HG02885 (cell line): ENCODE data around the gene IFNL4.
"Not testable (repeated sequence)": the region's sequence is repeated elsewhere in the genome, so short reads cannot be mapped to it uniquely, and the experiment has no call there.

Experiments
- ATAC-seq: cut with Tn5 transposase; IDR thresholded peaks from one replicate; pipeline ENCODE4 v1.9.1; 2021; ENCODE audit warnings: mild to moderate bottlenecking; ENCODE audit not compliant: unreplicated experiment, poor library complexity

Gene IFNL4

DNA sequence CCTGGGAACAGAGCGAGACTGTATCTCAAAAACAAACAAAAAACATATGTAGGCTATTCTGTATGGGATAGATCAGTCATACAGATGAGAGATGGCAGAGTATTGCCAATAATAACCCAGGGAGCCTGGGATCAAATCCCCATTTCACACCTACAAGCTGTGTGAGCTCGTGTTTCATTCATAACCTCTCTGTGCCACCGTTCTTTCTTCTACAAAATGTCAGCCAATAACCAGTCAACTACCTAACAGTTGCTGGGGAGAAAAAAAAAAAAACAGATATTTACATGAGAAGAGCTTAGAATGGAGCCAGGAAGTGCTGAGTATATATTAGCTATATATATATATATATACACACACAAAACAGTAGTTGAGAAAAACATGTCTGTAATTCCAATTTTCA lies 13.0 kb upstream of the IFNL4 start:
- ATAC-seq = no peak

DNA sequence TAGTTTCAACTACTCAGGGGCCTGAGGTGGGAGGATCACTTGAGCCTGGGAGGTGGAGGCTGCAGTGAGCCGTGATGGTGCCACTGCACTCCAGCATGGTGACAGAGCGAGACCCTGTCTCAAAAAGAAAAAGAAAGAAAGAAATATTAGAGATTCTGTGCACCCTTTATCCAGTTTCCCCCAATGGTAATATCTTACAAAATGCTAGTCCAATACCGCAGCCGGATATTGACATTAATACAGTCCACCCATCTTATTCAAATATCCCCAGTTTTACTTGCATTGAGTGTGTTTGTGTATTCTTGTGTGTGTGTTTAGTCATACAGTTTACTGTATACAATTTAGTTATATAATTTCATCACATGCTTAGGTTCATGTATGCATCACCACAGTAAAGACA lies 8.6 kb upstream of the IFNL4 start:
- ATAC-seq = no peak

DNA sequence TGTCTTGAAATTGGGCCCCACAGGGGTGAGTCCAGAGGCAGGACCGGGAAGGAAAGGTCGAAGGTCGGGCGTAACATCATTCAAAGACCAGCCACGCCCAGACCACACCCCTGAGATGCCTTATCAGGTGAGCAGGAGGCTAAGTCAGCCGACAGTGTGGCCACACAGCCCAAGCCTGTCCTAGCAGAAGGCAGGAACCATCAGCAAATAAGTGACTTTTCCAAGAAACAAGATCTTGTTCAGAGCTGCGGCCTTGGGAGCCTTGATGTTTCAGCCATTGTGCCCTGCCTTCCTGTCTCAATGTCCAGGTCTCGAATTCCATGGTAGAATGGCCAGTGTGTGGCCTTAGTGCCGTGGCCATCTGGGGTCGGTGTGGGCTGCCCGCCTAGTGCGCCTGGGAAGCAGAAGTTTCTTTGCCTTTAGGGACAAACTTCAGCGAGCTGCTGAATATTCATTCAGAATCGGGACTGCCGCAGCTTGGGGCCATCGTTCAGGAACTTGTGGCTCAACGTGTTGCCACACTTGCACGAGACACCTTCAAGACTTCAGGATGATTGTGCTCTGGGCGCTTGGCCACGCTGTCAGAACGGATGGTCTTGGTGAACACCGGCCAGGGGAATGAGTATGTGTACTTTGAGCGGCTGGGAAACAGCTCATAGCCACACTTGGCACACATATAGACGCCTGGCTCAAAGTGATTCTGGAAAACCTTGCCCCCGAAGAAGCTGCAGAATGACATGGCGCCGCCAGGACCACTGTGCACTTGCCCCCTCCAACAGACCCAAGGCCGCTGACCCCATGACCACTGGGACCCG lies 6.1 kb upstream of the IFNL4 start:
- ATAC-seq = no peak

DNA sequence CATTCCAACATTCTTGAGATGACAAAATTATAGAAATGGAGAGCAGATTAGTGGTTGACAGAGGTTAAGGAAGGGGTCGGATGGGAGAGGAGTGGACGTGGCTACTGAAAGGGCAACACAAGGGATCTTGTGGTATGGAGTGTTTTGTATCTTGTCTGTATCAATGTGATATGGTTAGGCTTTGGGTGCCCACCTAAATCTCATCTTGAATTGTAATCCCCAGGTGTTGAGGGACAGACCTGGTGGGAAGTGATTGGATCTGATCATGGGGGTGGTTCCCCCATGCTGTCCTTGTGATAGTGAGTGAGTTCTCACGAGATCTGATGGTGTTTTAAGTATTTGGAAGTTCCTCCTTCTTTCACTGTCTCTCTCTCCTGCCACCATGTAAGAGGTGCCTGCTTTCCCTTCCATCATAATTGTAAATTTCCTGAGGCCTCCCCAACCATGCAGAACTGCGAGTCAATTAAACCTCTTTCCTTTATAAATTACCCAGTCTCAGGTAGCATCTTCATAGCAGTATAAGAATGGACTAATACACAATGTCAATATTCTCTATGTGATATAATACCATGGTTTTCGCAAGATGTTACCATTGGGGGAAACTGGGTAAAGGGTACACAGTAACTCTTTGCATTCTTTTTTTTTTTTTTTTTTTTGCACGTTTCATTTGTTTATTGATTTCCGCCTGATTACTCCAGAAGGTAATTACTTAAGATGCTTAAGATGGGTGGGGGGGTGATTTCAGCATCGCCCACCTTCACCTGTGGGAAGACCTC lies 4.9 kb upstream of the IFNL4 start:
- no peak for ATAC-seq

DNA sequence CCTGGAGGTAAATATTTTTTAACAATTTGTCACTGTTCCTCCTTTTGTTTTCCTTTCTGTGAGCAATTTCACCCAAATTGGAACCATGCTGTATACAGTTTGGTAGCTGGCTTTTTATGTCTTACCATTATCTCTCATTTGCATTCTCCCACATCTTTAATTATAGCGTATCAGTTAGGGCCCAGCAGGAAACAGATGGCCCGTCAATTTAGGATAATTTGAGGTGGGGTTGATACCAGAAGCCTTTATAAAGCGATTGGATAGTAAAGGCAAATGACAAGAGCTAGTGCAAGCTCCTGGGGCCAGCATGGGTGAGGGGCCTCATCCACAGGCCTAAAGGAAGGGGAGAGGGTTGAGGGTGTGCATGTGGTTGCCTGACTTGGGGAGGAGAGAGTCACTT lies 3.8 kb upstream of the IFNL4 start:
- ATAC-seq = no peak

DNA sequence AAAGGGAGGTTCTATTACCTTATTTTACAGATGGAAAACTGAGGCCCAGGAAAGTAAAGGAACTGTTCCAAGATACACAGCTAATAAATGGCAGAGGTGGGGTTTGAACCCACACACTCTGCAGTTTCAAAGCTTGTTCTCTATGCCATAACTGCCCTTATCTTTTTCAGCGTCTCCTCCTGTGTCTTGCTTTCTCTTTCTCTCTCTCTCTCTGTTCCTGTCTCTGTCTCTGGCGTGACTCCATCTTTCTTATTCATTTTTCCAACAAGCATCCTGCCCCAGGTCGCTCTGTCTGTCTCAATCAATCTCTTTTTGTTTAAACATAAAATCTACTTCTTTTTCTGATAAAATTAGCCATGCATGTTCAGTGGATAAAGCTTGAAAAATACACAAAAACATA lies 3.2 kb upstream of the IFNL4 start:
- no peak for ATAC-seq

DNA sequence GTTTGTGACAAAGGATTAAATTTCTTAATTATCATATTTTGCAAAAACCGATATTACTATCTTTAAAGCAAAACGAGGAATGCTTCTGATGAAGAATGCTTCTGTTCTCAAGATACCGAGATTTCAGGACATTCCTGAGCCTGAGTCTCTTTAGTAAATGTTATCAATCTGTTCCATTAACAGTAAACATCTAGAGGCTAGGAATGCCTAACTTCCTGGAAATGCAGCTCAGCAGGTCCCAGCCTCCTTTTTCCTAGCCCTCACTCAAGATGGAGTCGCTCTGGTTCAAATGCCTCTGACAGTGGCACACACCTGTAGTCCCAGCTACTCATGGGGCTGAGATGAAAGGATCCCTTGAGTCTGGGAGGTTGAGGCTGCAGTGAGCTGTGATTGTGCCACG lies 2.4 kb upstream of the IFNL4 start:
- no peak for ATAC-seq

DNA sequence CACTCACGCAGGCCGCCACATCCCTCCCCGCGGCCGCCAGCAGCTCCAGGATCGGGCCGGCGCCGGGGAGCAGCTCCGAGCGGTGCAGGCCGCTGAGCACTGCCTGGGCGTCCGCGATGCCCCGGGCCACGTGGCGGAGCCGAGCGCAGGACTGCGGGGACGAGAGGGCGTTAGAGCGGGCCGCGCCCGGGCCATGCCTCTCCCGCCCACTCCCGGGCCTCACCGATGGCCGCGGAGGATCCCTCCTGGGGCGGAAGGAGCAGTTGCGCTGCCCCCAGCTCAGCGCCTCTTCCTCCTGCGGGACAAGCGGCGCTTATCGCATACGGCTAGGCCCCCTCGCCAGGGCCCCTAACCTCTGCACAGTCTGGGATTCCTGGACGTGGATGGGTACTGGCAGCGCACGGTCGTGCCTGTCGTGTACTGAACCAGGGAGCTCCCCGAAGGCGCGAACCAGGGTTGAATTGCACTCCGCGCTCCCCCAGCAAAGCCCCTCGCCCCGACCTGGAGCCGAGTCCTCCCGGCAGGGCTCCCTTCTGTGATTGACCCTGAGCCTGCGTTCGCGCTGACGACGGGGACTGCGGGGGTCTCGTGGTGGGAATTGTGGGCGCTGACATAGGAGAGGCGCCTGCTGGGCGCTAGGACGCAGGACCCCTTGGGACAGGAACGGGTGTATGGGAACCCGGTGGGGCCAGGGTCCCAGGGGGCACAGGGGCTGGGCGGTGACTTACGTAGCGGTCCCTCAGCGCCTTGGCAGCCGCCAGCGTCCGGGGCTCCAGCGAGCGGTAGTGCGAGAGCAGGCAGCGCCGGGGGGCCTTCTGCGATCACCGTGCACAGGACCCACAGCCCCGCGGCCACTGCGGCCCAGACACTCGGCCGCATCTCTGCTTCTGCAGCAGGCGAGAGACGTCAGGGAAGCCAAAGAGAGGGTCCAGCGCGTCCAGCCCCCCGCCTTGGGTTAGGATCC lies 673 bp downstream of the IFNL4 start:
- ATAC-seq = no peak

DNA sequence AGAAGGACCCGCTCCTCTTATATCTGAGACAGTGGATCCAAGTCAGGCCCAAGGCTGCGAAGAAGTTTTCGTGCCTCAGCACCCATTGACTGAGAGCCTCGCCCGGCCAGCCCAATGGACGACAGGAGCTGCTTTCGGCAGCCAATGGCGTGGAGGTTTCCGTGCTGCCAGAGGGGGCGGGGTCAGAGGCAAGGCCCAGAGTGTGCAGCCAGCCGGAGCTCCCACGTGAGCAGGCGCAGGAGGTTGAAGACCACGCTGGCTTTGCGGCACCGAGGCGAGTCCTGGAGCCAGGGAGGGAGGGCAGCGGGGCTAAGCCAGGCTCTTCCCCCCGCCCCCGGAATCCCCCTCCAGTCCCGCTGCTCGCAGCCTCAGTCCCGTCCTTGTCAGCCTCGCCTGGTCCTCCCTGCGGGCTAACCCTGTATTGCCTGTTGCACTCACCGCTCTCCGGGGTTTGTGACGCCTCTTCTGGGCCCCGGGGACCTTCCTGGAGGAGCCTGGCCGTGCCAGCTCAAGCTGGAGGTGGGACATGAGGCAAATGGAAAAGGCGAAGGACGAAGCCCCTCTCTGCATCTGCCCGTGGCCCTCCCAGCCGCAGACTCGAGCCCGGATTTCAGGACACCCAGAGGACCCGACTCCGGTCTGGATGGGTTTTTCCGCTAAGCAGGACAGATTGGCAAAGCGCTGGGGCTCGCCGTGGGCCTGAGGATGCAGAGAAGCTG lies 1.5 kb downstream of the IFNL4 start:
- ATAC-seq = no peak

DNA sequence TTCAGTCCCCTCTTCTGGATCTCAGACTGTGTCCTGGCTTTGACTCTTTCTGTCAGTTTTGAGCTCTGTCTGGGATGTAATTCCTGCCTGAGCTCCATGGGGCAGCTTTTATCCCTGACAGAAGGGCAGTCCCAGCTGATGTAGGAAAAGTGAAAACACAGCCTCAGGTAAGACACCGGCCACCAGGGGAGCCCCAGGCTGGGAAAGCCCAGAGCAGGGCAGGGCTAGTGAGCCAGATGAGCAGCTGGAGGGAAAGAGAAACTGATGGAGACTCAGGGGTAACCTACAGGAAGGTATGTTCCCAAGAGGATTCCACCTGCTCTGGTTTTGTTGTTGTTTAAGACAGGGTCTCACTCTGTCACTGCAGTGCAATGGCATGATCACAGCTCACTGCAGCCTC lies 3.5 kb downstream of the IFNL4 start:
- not testable (repeated sequence) for ATAC-seq

DNA sequence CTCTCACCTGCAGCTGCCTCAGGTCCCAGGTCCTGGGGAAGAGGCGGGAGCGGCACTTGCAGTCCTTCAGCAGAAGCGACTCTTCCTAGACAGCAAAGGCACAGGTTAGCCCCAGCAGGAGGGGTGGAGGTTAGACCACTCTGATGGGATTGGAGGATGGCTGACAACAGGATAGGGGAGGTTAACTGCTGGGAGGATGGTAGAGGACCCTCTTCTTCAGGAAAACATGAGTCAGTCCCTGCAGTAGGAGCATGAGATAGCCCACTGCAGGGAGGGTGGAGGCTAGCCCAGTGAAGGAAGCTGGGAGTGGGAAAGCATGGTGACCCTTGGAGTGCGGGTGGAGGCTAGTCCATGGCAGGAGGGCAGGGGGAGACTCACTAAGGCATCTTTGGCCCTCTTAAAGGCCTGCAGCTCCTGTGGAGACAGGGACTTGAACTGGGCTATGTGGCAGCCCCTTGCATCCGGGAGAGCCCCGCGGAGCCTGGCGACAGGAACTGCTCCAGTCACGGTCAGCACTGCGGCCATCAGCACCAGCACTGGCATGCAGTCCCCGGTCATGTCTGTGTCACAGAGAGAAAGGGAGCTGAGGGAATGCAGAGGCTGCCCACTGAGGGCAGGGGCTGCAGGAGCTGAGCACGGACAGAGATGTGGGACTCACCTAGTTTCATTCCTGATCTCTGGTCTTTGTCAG lies 4.1 kb downstream of the IFNL4 start, which contains the start of gene IFNL3:
TSS of gene IFNL3 (minus strand) at position 597 of the 691 bp plus-strand sequence. CDS start at position 558, 39 bp downstream.
- ATAC-seq = not testable (repeated sequence)

DNA sequence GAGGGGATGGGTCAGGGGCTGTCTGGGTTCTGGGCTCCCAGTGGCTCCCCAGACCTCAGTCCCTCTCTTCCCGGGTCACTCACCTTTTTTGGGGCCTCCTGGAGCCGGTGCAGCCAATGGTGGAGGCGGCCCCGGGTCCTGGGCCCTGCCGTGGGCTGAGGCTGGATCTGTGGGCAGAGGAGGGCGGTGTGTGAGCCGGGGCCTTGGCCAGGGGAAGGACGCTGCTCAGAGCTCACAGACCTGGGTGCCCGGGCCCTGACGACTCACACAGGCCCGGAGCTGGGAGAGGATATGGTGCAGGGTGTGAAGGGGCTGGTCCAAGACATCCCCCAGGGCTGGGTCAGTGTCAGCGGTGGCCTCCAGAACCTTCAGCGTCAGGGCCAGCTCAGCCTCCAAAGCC lies 4.9 kb downstream of the IFNL4 start:
- ATAC-seq = not testable (repeated sequence)

DNA sequence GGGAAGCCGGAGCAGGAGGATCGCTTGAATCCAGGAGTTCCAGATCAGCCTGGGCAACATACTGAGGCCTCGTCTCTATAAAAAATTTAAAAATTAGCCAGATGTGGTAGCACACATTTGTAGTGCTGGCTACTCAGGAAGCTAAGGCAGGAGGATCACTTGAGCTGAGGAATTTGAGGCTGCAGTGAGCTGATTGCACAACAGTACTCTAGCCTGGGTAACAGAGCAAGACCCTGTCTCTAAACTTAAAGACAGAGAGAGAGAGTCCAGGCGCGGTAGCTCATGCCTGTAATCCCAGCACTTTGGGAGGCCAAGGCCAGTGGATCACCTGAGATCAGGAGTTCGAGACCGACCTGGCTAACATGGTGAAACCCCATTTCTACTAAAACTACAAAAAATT lies 8.2 kb downstream of the IFNL4 start:
- ATAC-seq = no peak

DNA sequence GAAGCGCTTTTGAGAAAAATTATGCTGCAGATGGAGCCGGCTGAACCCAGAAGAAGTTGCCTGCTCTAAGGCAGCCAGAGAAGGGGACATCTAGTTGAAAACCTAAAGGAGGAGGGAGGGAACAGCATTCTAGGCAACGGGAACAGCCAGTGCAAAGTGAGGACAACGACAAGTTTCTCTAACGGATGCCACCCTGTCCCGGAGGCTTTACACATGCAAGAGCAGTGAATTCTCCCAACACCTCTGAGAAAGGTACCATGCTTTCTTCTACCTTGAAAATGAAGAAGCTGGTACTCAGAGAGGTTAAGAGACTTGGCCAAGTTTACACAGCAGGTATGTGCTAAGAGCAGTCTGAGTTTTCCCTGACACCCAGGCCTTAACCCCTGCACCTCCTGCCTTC lies 9.7 kb downstream of the IFNL4 start:
- ATAC-seq = no peak

DNA sequence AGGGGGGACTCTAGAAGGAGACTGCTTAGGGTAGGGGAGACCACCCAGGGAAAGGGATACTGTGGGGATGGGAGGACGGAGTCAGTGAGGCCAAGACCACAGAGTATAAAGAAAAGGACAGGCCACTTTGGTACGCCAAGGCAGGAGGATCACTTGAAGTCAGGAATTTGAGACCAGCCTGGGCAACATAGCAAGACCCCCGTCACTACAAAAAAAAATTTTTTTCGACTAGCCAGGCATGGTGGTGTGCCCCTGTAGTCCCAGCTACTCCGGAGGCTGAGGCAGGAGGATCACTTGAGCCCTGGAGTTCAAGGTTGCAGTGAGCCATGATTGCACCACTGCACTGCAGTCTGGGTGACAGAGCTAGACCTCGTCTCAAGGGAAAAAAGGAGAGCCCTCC lies 10.4 kb downstream of the IFNL4 start:
- no peak for ATAC-seq

DNA sequence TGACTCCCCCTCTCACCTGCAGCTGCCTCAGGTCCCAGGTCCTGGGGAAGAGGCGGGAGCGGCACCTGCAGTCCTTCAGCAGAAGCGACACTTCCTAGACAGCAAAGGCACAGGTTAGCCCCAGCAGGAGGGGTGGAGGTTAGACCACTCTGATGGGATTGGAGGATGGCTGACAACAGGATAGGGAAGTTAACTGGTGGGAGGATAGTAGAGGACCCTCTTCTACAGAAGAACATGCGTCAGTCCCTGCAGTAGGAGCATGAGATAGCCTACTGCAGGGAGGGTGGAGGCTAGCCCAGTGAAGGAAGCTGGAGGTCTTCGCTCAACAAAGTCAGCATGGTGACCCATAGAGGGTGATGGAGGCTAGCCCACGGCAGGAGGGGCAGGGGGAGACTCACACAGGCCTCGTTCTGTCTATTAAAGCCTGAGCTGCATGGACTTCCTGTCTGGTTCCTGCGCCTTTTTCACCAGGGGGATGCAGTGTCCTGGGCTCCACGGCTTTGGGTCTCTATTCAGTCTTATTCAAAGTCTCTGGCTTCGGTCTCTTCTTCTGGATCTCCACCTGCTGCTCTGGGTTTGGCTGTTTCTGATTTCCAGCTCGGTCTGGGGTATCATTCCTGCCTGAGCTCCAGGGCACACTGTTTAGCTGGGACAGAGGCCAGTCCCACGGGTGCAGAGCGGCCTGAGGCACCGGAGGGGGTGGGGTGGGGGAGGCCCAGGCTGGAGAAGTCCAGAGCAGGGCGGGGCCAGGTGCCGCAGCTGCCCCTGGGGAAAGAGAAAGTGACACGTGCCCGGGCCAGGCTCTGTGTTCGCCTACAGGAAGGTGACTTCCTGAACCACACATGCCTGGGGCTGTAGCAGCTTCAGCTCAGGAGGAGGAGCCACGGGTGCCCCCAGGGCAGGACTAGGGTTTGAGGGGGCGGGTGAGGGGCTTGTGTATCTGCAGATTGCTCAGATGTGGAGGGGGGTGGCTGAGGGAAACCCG lies 11.2 kb downstream of the IFNL4 start:
- ATAC-seq = peak; percentile 66

DNA sequence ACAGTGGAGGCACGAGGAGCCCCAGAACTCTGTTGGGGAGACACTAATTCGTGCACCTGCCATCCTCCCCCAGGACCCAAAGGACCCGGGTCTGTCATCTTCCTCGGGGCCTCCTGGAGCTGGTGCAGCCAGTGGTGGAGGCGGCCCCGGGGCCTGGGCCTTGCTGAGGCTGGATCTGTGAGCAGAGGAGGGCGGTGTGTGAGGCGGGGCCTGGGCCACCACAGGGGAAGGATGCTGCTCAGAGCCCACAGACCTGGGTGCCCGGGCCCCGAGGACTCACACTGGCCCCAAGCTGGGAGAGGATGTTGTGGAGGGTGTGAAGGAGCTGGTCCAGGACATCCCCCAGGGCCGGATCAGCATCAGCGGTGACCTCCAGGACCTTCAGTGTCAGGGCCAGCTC lies 12.1 kb downstream of the IFNL4 start:
- ATAC-seq = no peak

DNA sequence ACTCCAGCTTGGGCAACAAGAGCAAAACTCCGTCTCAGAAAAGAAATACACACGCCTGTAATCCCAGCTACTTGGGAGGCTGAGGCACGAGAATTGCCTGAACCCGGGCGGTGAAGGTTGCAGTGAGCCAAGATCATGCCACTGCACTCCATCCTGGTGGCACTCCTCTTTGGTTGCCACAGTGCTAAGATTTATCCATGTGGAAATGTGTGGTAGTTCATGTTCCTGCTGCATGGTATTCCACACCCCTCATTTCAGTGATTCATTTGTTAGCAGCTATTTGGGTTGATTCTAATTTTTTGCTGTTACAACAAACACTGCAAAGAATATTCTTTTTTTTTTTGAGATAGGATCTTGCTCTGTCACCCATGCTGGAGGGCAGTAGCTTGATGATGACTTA lies 15.9 kb downstream of the IFNL4 start:
- ATAC-seq = no peak
